Neural crest cell (in vitro differentiated cells): Measurements from ENCODE around the gene PATE2. TPM values are rescaled to one million over a fixed set of nuclear protein-coding genes. Genes with fewer than 3 reads are reported as not detected.

Experiments used
- DNase-seq: peaks from one replicate; pipeline ENCODE4 v3.0.0; 2021; ENCODE audit warnings: low read depth, mixed read lengths, low spot score
- H3K27ac Mint-ChIP-seq: one replicate; pipeline ENCODE4 v1.8.0; 2021; ENCODE audit warnings: mild to moderate bottlenecking, mixed read lengths; ENCODE audit not compliant: unreplicated experiment
- H3K27me3 Mint-ChIP-seq: 2 replicates; pipeline ENCODE4 v1.8.0; 2021; ENCODE audit warnings: low read depth, mild to moderate bottlenecking, mixed read lengths
- H3K36me3 Mint-ChIP-seq: 2 replicates; pipeline ENCODE4 v1.8.0; 2021; ENCODE audit warnings: low read depth, mild to moderate bottlenecking, mixed read lengths
- H3K4me1 Mint-ChIP-seq: 2 replicates; pipeline ENCODE4 v1.8.0; 2021; ENCODE audit warnings: mixed read lengths
- H3K4me3 Mint-ChIP-seq: one replicate; pipeline ENCODE4 v1.8.0; 2021; ENCODE audit warnings: mild to moderate bottlenecking, mixed read lengths
- H3K9me3 Mint-ChIP-seq: 2 replicates; pipeline ENCODE4 v1.8.0; 2021; ENCODE audit warnings: mixed read lengths
- total RNA-seq: library from RNA; stranded (reverse); gene quantifications from 2 replicates; pipeline ENCODE4 v1.2.1, GENCODE V29; 2021
- TF ChIP-seq, protein P1 (sequence below): fragments of 200-600 bp; sonication (generic); conservative IDR thresholded peaks from 2 replicates; pipeline ENCODE4 v1.5.0; 2021; ENCODE audit warnings: antibody characterized with exemption, mild to moderate bottlenecking

Gene PATE2
- total RNA-seq, 1 donor from 2014 or later, result 0.70 TPM

DNA sequence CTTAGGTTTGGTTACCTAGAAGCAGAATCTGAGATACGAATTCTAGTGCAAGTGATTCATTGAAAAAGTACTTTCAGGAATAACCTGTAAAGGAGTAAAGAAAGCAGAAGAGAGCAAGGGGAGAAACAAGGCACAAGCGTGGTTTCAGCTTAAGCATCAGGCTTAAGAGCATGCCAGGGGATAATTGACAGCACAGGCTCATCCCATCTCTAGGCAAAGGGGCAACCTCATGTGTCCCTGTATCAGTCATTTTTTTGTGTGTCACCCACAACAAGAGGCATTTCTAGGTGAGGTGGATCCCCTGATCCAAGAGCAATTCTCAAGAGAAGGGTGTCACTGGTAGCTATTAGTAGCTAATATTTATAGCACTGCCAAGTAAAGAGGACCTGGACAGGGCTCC is 8.0 kb downstream of the PATE2 start:
- TF ChIP-seq, protein P1, sequence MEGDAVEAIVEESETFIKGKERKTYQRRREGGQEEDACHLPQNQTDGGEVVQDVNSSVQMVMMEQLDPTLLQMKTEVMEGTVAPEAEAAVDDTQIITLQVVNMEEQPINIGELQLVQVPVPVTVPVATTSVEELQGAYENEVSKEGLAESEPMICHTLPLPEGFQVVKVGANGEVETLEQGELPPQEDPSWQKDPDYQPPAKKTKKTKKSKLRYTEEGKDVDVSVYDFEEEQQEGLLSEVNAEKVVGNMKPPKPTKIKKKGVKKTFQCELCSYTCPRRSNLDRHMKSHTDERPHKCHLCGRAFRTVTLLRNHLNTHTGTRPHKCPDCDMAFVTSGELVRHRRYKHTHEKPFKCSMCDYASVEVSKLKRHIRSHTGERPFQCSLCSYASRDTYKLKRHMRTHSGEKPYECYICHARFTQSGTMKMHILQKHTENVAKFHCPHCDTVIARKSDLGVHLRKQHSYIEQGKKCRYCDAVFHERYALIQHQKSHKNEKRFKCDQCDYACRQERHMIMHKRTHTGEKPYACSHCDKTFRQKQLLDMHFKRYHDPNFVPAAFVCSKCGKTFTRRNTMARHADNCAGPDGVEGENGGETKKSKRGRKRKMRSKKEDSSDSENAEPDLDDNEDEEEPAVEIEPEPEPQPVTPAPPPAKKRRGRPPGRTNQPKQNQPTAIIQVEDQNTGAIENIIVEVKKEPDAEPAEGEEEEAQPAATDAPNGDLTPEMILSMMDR, result no peak
- no peak for DNase-seq
- Mint-ChIP-seq H3K27ac (no peak overlapping the region), H3K4me3 (no peak overlapping the region), H3K36me3 (no peaks in the 10 kb centered on the region), H3K27me3 (peaks cover 28% of the 10 kb centered on the region), H3K4me1 (no peaks in the 10 kb centered on the region), H3K9me3 (no peaks in the 10 kb centered on the region)

DNA sequence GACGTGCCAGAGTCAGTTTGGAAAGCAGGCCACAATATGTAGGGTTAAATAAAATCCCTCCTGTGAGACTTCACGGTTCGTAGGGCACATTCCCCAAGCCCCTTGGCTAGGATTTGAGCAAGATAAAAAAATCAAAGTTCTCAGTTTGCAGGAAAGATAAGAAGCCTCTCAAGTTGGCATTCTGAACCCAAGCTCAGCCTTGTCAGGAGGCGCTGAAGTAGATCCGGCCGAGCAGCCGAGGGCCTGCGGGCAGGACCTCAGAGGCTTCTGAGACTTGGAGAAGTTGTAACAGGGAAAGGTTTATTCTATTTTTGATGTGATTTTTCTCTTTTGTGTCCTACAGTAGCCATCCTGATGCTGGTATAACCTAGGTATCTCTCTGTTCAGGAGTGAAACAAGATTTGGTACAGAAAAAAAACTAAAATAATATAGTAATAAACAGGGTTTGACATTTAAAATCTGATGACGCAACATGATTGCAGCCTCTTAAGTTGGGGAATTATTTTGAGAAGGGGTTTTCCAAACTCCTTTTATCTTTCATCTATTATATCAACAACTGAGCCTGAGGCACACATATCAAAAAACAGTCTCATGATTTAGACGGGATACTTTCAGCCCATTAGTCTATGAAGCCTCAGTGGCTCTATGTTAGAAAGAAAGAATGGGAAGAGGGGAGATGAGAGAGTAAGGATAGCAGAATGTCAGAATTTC is 10.1 kb downstream of the PATE2 start:
- Mint-ChIP-seq H3K27me3 (peaks cover 23% of the 10 kb centered on the region), H3K4me1 (no peaks in the 10 kb centered on the region), H3K27ac (no peak overlapping the region), H3K4me3 (no peak overlapping the region), H3K9me3 (no peaks in the 10 kb centered on the region), H3K36me3 (no peaks in the 10 kb centered on the region)
- TF ChIP-seq, protein P1, result no peak
- no peak for DNase-seq

DNA sequence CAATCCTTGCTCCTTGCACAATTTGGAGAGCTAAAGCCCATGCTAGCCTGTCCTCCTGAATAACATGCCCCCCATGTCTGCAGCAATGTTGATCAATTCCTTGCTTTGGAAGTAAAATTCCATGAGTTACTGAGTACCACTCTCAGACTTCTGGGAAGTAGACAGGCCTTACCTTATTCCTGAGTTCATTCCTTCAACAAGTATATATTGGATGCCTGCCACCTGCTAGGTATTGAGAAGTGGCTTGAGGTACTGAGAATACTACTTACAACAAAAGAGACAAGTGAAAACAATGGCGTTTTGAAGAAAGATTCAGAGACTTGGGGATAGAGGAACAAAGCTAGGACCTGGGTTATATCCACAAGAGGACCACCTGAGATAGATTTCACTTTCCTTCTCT is 12.4 kb downstream of the PATE2 start:
- Mint-ChIP-seq H3K4me3 (no peak overlapping the region), H3K27ac (no peak overlapping the region), H3K9me3 (no peaks in the 10 kb centered on the region), H3K4me1 (no peaks in the 10 kb centered on the region), H3K27me3 (peaks cover 10% of the 10 kb centered on the region), H3K36me3 (no peaks in the 10 kb centered on the region)
- no peak for DNase-seq
- TF ChIP-seq, protein P1, result no peak

DNA sequence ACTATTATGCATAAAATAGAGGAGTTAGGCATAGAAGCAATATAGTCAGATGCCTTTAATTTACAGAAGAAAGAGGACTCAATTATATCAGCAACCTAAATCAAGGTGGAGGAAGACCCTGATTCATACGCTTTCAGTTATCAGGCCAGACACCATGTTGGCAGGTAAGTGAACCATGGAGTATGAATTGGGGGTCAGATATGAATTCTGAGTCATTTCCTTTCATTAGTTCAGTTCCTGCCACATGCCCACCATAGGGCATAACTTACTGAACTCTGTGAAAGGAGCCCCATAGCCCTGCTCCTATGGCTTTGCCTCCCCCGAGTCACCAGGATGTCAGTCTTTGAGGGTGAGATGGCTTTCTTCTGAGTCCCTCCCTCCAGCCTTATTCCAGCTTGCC is 15.1 kb downstream of the PATE2 start:
- DNase-seq, result no peak
- Mint-ChIP-seq H3K27me3 (peaks cover 5% of the 10 kb centered on the region), H3K9me3 (peaks cover 12% of the 10 kb centered on the region), H3K4me1 (no peaks in the 10 kb centered on the region), H3K27ac (no peak overlapping the region), H3K36me3 (peaks cover 10% of the 10 kb centered on the region), H3K4me3 (no peak overlapping the region)
- TF ChIP-seq, protein P1, result no peak

DNA sequence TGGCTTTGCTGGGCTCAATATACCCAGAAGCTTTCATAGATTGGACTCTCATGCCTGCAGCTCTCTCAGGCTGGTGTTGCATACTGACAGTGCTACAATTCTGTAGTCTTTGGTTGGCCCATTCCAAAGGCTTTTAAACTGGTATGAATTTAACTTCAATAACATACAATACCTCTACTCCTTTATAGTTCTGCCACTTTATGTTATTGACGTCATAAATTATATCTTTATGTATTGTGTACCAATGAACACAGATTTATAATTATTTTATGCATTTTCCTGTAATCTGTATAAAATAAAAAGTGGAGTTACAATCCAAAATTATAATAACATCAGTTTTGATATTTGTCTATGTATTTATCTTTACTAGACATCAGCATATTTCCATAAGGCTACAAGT is 16.2 kb downstream of the PATE2 start:
- Mint-ChIP-seq H3K9me3 (peaks cover 16% of the 10 kb centered on the region), H3K27me3 (peaks cover 7% of the 10 kb centered on the region), H3K27ac (no peak overlapping the region), H3K4me3 (no peak overlapping the region), H3K4me1 (no peaks in the 10 kb centered on the region), H3K36me3 (peaks cover 12% of the 10 kb centered on the region)
- no peak for DNase-seq
- TF ChIP-seq, protein P1, result no peak
